Neural progenitor cell (in vitro differentiated cells): ENCODE data around the gene KLF16. TPM values are rescaled to one million over a fixed set of nuclear protein-coding genes. Genes with fewer than 3 reads are reported as not detected.

Source experiments
- DNase-seq: peaks from one replicate; pipeline ENCODE4 v3.0.0-alpha.2; 2016; ENCODE audit warnings: low spot score
- H2AFZ ChIP-seq: fragments of 200-600 bp; sonication (generic); replicated peaks from 2 replicates; pipeline ENCODE4 v1.6.1; 2016; ENCODE audit warnings: antibody characterized with exemption
- H3F3A ChIP-seq: fragments of 200-600 bp; sonication (generic); 2 replicates; pipeline ENCODE4 v1.6.1; 2016; ENCODE audit warnings: antibody characterized with exemption, low read depth
- H3K27ac ChIP-seq: fragments of 200-600 bp; sonication (generic); 2 replicates; pipeline ENCODE4 v1.5.1; 2016; ENCODE audit warnings: mild to moderate bottlenecking
- H3K27me3 ChIP-seq: fragments of 200-600 bp; sonication (generic); 2 replicates; pipeline ENCODE4 v1.6.1; 2016; ENCODE audit warnings: mild to moderate bottlenecking, moderate library complexity
- H3K36me3 ChIP-seq: fragments of 200-600 bp; sonication (generic); 2 replicates; pipeline ENCODE4 v1.5.1; 2016
- H3K4me1 ChIP-seq: fragments of 200-600 bp; sonication (generic); 2 replicates; pipeline ENCODE4 v1.6.1; 2016; ENCODE audit warnings: mixed run types
- H3K4me2 ChIP-seq: fragments of 200-600 bp; sonication (generic); 2 replicates; pipeline ENCODE4 v1.6.1; 2016
- H3K4me3 ChIP-seq: fragments of 200-600 bp; sonication (generic); 2 replicates; pipeline ENCODE4 v1.5.1; 2016
- H3K79me2 ChIP-seq: fragments of 200-600 bp; sonication (generic); 2 replicates; pipeline ENCODE4 v1.6.1; 2016; ENCODE audit warnings: low read depth
- H3K9ac ChIP-seq: fragments of 200-600 bp; sonication (generic); 2 replicates; pipeline ENCODE4 v1.6.1; 2016
- H3K9me3 ChIP-seq: fragments of 200-600 bp; sonication (generic); 2 replicates; pipeline ENCODE4 v1.5.1; 2016; ENCODE audit warnings: low read depth
- H4K20me1 ChIP-seq: fragments of 200-600 bp; sonication (generic); 2 replicates; pipeline ENCODE4 v1.6.1; 2016; ENCODE audit warnings: low read depth
- H3K27ac Mint-ChIP-seq: 3 replicates; pipeline ENCODE4 v1.8.0; 2021; ENCODE audit warnings: mixed read lengths
- H3K27me3 Mint-ChIP-seq: 2 replicates; pipeline ENCODE4 v1.8.0; 2022; ENCODE audit warnings: low read depth, mild to moderate bottlenecking, inconsistent platforms, moderate library complexity, mixed read lengths; ENCODE audit not compliant: insufficient read depth
- H3K36me3 Mint-ChIP-seq: 3 replicates; pipeline ENCODE4 v1.8.0; 2021; ENCODE audit warnings: mixed read lengths
- H3K4me1 Mint-ChIP-seq: 3 replicates; pipeline ENCODE4 v1.8.0; 2021; ENCODE audit warnings: mixed read lengths
- H3K4me3 Mint-ChIP-seq: 3 replicates; pipeline ENCODE4 v1.8.0; 2021; ENCODE audit warnings: mild to moderate bottlenecking, moderate library complexity, mixed read lengths
- H3K9me3 Mint-ChIP-seq: 3 replicates; pipeline ENCODE4 v1.8.0; 2020; ENCODE audit warnings: mixed read lengths
- EZH2 ChIP-seq: fragments of 200-600 bp; sonication (generic); IDR thresholded peaks from 2 replicates; pipeline ENCODE4 v1.6.1; 2017; ENCODE audit warnings: antibody characterized with exemption, mild to moderate bottlenecking, moderate library complexity
- EZH2phosphoT487 ChIP-seq: fragments of 200-600 bp; sonication (generic); IDR thresholded peaks from 2 replicates; pipeline ENCODE4 v1.6.1; 2017; ENCODE audit warnings: antibody characterized with exemption
- total RNA-seq: library from RNA; depleted of rRNA; stranded (reverse); fragments of >200 nt; gene quantifications from 2 replicates; pipeline ENCODE4 v1.2.3, GENCODE V29; 2015; ENCODE audit warnings: low replicate concordance
- TF ChIP-seq, protein P1 (sequence below): fragments of 200-600 bp; sonication (generic); IDR thresholded peaks from 2 replicates; pipeline ENCODE4 v1.5.1; 2017; ENCODE audit warnings: antibody characterized with exemption, mild to moderate bottlenecking

The KLF16 gene
- total RNA-seq, 1 donor from 2014 or later, result 1.0 TPM

DNA sequence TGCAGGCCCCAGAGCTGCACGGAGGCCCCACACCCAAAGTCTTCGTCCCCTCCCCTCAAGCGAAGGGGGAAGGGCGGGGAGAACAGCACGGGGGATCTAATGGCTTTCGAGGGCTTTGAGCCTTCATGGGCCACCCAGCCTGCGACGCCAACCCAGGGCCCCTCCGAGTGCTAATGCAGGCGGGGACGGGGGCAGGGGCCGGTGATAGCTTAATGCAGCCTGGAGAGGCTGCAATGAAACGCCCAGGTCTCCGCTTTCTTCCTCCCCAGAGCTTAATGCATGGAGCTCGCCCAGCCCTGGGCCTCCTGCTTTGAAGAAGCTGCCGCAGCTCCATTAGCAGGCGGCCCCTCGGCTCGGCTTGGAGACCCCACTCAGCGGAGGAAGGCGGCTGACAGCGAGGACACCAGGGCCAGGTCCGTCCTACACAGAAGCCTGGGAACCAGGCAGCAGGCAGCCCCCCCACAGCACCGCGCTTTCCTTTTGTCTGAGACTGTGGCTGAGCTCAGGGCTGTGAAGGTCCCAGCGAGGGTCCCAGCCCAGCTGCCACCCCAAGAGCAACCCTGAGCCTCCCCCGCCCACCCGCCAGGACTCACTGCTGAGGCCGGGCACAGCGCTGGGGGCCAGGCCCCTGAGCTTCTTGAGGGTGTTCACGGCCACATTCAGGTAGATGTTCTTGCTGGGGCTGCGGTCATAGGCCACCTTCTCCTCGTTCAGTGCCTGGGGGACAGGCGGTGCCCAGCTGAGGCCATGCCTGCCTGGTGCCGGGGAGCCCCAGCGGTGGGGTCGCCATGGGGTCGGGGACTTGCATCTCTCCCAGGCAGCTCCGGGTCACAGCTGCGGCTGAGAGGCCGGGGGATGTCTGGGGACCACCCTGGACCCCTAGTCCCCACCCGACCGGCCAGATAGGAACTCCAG lies 43.8 kb downstream of the KLF16 start:
- Histone ChIP-seq H3K27ac (no peak overlapping the region), H3K79me2 (no peaks in the 10 kb centered on the region), H4K20me1 (peaks cover 10% of the 10 kb centered on the region), H3K4me2 (no peak overlapping the region), H3K27me3 (no peaks in the 10 kb centered on the region), H3K4me1 (no peaks in the 10 kb centered on the region), H3K9ac (no peak overlapping the region), H3K9me3 (no peaks in the 10 kb centered on the region), H3K36me3 (no peaks in the 10 kb centered on the region), H3K4me3 (no peak overlapping the region), H3F3A (no peaks in the 10 kb centered on the region), H2AFZ (no peak overlapping the region)
- no peak overlapping the region for H3K4me3 Mint-ChIP-seq
- TF ChIP-seq EZH2phosphoT487, result no peak
- TF ChIP-seq, protein P1, sequence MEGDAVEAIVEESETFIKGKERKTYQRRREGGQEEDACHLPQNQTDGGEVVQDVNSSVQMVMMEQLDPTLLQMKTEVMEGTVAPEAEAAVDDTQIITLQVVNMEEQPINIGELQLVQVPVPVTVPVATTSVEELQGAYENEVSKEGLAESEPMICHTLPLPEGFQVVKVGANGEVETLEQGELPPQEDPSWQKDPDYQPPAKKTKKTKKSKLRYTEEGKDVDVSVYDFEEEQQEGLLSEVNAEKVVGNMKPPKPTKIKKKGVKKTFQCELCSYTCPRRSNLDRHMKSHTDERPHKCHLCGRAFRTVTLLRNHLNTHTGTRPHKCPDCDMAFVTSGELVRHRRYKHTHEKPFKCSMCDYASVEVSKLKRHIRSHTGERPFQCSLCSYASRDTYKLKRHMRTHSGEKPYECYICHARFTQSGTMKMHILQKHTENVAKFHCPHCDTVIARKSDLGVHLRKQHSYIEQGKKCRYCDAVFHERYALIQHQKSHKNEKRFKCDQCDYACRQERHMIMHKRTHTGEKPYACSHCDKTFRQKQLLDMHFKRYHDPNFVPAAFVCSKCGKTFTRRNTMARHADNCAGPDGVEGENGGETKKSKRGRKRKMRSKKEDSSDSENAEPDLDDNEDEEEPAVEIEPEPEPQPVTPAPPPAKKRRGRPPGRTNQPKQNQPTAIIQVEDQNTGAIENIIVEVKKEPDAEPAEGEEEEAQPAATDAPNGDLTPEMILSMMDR, result no peak
- no peak for TF ChIP-seq EZH2
- no peaks in the 10 kb centered on the region for H3K9me3 Mint-ChIP-seq
- no peaks in the 10 kb centered on the region for H3K4me1 Mint-ChIP-seq
- no peak overlapping the region for H3K27ac Mint-ChIP-seq
- peaks cover 2% of the 10 kb centered on the region for H3K27me3 Mint-ChIP-seq
- no peak for DNase-seq
- H3K36me3 Mint-ChIP-seq, result peaks cover 7% of the 10 kb centered on the region

DNA sequence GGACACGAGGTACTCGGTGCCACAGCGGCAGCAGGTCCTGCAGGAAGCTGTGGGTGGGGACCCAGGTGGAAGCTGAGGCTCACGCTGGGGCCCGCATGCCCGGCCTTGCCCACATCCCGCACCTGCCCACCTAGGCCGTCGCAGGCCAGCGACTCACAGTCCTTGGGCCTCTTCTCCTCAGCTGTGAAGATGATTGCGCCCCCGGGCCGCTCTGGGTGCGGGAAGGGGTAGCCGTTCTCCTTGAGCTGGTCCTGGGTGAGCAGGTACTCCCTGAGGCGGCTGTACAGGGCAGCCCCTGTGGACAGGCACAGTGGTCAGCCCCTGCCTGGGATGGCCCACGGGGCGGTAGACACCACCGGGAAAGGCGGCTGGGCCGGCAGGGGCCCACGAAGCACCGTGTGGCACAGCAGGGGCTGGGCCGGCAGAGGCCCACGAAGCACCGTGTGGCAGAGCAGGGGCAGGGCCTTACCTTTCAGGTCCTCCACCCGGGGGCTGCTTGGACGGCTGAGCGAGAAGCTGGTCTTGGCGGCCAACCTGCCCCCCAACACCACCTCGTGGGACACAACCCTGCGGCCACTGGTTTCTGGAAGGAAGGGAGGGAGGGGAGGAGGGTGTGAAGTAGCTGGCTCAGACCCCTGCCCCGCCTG lies 44.7 kb downstream of the KLF16 start:
- no peaks in the 10 kb centered on the region for H3K27me3 ChIP-seq
- Mint-ChIP-seq H3K27me3 (peaks cover 2% of the 10 kb centered on the region), H3K9me3 (no peaks in the 10 kb centered on the region), H3K4me3 (no peak overlapping the region), H3K4me1 (no peaks in the 10 kb centered on the region), H3K36me3 (peaks cover 4% of the 10 kb centered on the region), H3K27ac (no peak overlapping the region)
- no peaks in the 10 kb centered on the region for H3K9me3 ChIP-seq
- no peak overlapping the region for H3K4me3 ChIP-seq
- no peak overlapping the region for H3K27ac ChIP-seq
- no peaks in the 10 kb centered on the region for H3F3A ChIP-seq
- no peaks in the 10 kb centered on the region for H3K4me1 ChIP-seq
- DNase-seq, result no peak
- no peak overlapping the region for H3K9ac ChIP-seq
- H3K79me2 ChIP-seq, result no peaks in the 10 kb centered on the region
- peaks cover 7% of the 10 kb centered on the region for H4K20me1 ChIP-seq
- TF ChIP-seq EZH2 (no peak), EZH2phosphoT487 (no peak)
- TF ChIP-seq, protein P1, result no peak
- no peak overlapping the region for H3K4me2 ChIP-seq
- H2AFZ ChIP-seq, result no peak overlapping the region
- no peaks in the 10 kb centered on the region for H3K36me3 ChIP-seq

DNA sequence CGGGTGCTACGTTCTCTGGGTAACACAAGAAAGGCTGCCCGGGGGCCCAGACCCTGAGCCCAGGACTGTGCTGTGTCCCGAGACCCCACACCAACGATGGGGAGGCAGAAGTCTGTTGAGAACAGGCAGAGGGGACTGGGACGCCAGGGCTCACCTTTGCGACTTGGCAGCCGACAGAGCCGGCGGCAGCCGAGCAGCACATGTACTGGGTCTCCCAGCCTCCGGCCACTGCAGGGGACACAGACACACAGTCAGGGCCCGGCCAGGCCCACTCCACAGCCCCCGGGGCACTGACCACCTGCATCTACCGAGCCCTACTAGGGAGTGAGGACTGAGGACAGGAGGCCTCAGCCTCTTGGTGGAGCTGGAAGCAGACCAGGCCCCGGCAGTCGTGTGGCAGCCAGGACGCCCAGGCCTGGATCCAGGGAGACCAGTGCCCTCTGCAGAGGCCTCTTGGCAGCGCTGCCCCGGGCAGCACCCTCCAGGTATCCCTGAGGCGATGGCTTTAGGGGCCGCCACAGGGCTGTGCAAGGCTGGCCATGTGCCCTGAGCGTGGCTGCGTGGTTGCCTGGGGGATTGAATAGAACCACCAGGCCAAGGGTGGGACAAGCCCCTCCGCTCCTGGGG lies 45.7 kb downstream of the KLF16 start:
- Mint-ChIP-seq H3K27me3 (peaks cover 4% of the 10 kb centered on the region), H3K4me1 (peaks cover 6% of the 10 kb centered on the region), H3K36me3 (peaks cover 4% of the 10 kb centered on the region), H3K4me3 (no peak overlapping the region), H3K9me3 (no peaks in the 10 kb centered on the region), H3K27ac (no peak overlapping the region)
- DNase-seq, result no peak
- TF ChIP-seq EZH2 (no peak), EZH2phosphoT487 (no peak)
- TF ChIP-seq, protein P1, result no peak
- no peak overlapping the region for H3K27ac ChIP-seq
- H4K20me1 ChIP-seq, result peaks cover 11% of the 10 kb centered on the region
- H2AFZ ChIP-seq, result no peak overlapping the region
- no peaks in the 10 kb centered on the region for H3F3A ChIP-seq
- H3K4me2 ChIP-seq, result no peak overlapping the region
- no peaks in the 10 kb centered on the region for H3K4me1 ChIP-seq
- no peak overlapping the region for H3K9ac ChIP-seq
- H3K9me3 ChIP-seq, result no peaks in the 10 kb centered on the region
- H3K27me3 ChIP-seq, result no peaks in the 10 kb centered on the region
- H3K4me3 ChIP-seq, result no peak overlapping the region
- no peaks in the 10 kb centered on the region for H3K36me3 ChIP-seq
- H3K79me2 ChIP-seq, result no peaks in the 10 kb centered on the region
